Uterus (tissue), 4 donors: ENCODE results near the gene ZNF17. TPM values are rescaled to one million over a fixed set of nuclear protein-coding genes. Genes with fewer than 3 reads are reported as not detected.

Experiments used
- DNase-seq, 2 donors: peaks; one replicate each; pipeline ENCODE4 v3.0.0-alpha.2; 2019 to 2020
- H3K27ac ChIP-seq, 2 donors: fragments of 200-600 bp; sonication (generic); 1 replicate in 1 of 2; 2 replicates in 1 of 2; pipeline ENCODE4 v1.5.1; 2016 to 2018
- H3K27me3 ChIP-seq, 2 donors: fragments of 200-600 bp; sonication (generic); one replicate each; pipeline ENCODE4 v1.5.1; 2018 to 2019; ENCODE audit warnings: control low read depth in 1 of 2
- H3K36me3 ChIP-seq, 2 donors: fragments of 200-600 bp; sonication (generic); one replicate each; pipeline ENCODE4 v1.5.1; 2019; ENCODE audit warnings: control low read depth in 1 of 2
- H3K4me1 ChIP-seq, 2 donors: fragments of 200-600 bp; sonication (generic); one replicate each; pipeline ENCODE4 v1.5.1; 2018 to 2019; ENCODE audit warnings: control low read depth in 1 of 2
- H3K4me3 ChIP-seq, 2 donors: fragments of 200-600 bp; sonication (generic); 1 replicate in 1 of 2; 2 replicates in 1 of 2; pipeline ENCODE4 v1.5.1; 2018 to 2019; ENCODE audit warnings: mild to moderate bottlenecking in 1 of 2
- H3K9me3 ChIP-seq, 2 donors: fragments of 200-600 bp; sonication (generic); one replicate each; pipeline ENCODE4 v1.5.1; 2019; ENCODE audit warnings: control low read depth in 1 of 2
- CTCF ChIP-seq, 4 experiments: fragments of 200-600 bp in 2 of 4; fragments of 450-650 bp in 2 of 4; sonication (generic) in 2 of 4; IDR thresholded peaks; one replicate each; pipeline ENCODE4 v1.5.1; 2016 to 2019; ENCODE audit warnings: antibody characterized with exemption in 4 of 4, mild to moderate bottlenecking in 2 of 4, moderate library complexity in 1 of 4
- POLR2A ChIP-seq, 2 donors: fragments of 450-650 bp; IDR thresholded peaks; one replicate each; pipeline ENCODE4 v1.6.1; 2016; ENCODE audit warnings: antibody characterized with exemption in 2 of 2, mild to moderate bottlenecking in 1 of 2, moderate library complexity in 1 of 2
- intact Hi-C: fragments of 100-400 bp; cut with DNase I; formaldehyde crosslinking; loops from one replicate; pipeline ENCODE4 v1.15.1; 2023; ENCODE audit warnings: low total_unique reads
- small RNA-seq: library from RNA; depleted of rRNA; stranded (forward); fragments of <200 nt; gene quantifications from one replicate; pipeline ENCODE3, GENCODE V24; 2016
- total RNA-seq, 4 donors: library from RNA; depleted of rRNA in 3 of 4; stranded (reverse); fragments of >200 nt in 3 of 4; gene quantifications; one replicate each; pipeline versions ENCODE4 v1.1.0 to v1.2.4, GENCODE V29; 2014 to 2023
- donor health status: DM: yes; HTN: yes; CAD: no.

Gene ZNF17
- total RNA-seq, 4 donors from 2014 or later, result 14.9 to 41.6 (median 18.9) TPM

DNA sequence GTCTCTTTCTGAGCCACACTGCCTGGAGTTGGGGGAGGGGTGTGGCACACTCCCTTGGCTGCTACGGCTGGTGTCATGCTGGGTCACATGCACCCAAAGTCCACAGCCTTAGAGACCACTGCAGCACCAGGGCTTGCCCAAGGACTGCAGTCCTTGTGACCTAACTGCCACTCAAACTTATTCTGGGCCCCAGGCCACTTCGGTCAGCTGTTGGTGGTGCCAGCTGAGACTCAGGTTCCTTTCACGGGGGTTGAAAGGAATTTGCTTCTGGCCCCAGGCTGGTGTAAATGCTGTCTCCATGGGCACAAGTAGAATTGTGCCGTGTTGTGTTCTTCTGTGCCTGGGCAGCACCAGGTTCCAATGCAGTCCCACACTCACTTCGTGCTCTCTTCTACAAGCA lies 55.5 kb downstream of the ZNF17 start:
- TF ChIP-seq CTCF (IDR thresholded peaks at IDR 0.05) (no peak), POLR2A (IDR thresholded peaks at IDR 0.05) (no peak)

More for the DNA sequence above, 55.5 kb downstream of the ZNF17 start:
- H3K27me3 ChIP-seq, result no peaks in the 10 kb centered on the region
- no peaks in the 10 kb centered on the region for H3K4me1 ChIP-seq
- intact Hi-C loops, result no loop called here
- H3K9me3 ChIP-seq, result peaks cover 2 to 65% of the 10 kb centered on the region in 2 donors
- H3K36me3 ChIP-seq, result no peaks in the 10 kb centered on the region
- no peak overlapping the region for H3K27ac ChIP-seq
- no peak overlapping the region for H3K4me3 ChIP-seq
- DNase-seq, result no peak

Small RNAs within 50 kb of the gene (small RNA-seq; reads per million reads assigned to genes)
- not detected for gene VN1R107P

Other genes with a start within 250 kb of the ZNF17 start
- gene DUXA, start 243.7 kb upstream of the ZNF17 start, total RNA-seq, result not detected
- 100 to 1,000 TPM in 1 of 4 donors, 10 to 100 TPM in 3; 16.8 to 109 (median 44.0) TPM for gene ZNF264, start 219.7 kb upstream of the ZNF17 start, total RNA-seq
- gene AURKC, start 180.1 kb upstream of the ZNF17 start, total RNA-seq, result 1 to 10 TPM in 1 of 4 donors, not detected in 3; 1.5 TPM
- gene ZNF805, start 170.5 kb upstream of the ZNF17 start, total RNA-seq, result 10 to 100 TPM in 3 of 4 donors, 1 to 10 TPM in 1; 2.1 to 65.3 (median 18.9) TPM
- 100 to 1,000 TPM in 1 of 4 donors, 10 to 100 TPM in 3; 43.2 to 204 (median 68.7) TPM for gene ZNF460, start 130.7 kb upstream of the ZNF17 start, total RNA-seq
- 10 to 100 TPM in 2 of 4 donors, 1 to 10 TPM in 2; 5.9 to 31.2 (median 10.2) TPM for gene ZNF543, start 90.7 kb upstream of the ZNF17 start, total RNA-seq
- gene ZNF304, start 59.9 kb upstream of the ZNF17 start, total RNA-seq, result 10 to 100 TPM in 2 of 4 donors, 1 to 10 TPM in 2; 4.1 to 25.0 (median 8.3) TPM
- 10 to 100 TPM in 2 of 4 donors, 1 to 10 TPM in 1, not detected in 1; 2.0 to 21.0 (median 10.6) TPM for gene TRAPPC2B, start 47.6 kb upstream of the ZNF17 start, total RNA-seq
- gene ZNF547, start 47.6 kb upstream of the ZNF17 start, total RNA-seq, result 1 to 10 TPM in 2 of 4 donors, not detected in 2; 2.1 to 5.7 TPM
- 10 to 100 TPM; 12.6 to 77.9 (median 53.1) TPM for gene ZNF548, start 21.3 kb upstream of the ZNF17 start, total RNA-seq
- gene ZNF749, start 24.2 kb downstream of the ZNF17 start, total RNA-seq, result 10 to 100 TPM in 3 of 4 donors, under 1 TPM in 1; 0.88 to 31.1 (median 11.6) TPM
- 1 to 10 TPM in 2 of 4 donors, under 1 TPM in 1, not detected in 1; under 0.01 to 2.2 (median 2.0) TPM for gene VN1R1, start 46.0 kb downstream of the ZNF17 start, total RNA-seq
- gene ZNF772, start 66.4 kb downstream of the ZNF17 start, total RNA-seq, result 10 to 100 TPM in 3 of 4 donors, 1 to 10 TPM in 1; 7.2 to 48.0 (median 12.6) TPM
- 10 to 100 TPM in 3 of 4 donors, 1 to 10 TPM in 1; 2.6 to 69.4 (median 16.9) TPM for gene ZNF419, start 76.6 kb downstream of the ZNF17 start, total RNA-seq
- 10 to 100 TPM in 3 of 4 donors, 1 to 10 TPM in 1; 2.9 to 34.3 (median 17.0) TPM for gene ZNF773, start 88.8 kb downstream of the ZNF17 start, total RNA-seq
- gene ZNF549, start 116.2 kb downstream of the ZNF17 start, total RNA-seq, result 10 to 100 TPM in 2 of 4 donors, 1 to 10 TPM in 2; 8.2 to 38.9 (median 14.2) TPM
- 10 to 100 TPM in 1 of 4 donors, 1 to 10 TPM in 3; 4.4 to 25.6 (median 6.9) TPM for gene ZNF550, start 148.7 kb downstream of the ZNF17 start, total RNA-seq
- 10 to 100 TPM in 1 of 4 donors, 1 to 10 TPM in 2, under 1 TPM in 1; 0.26 to 11.9 (median 5.7) TPM for gene ZNF416, start 167.8 kb downstream of the ZNF17 start, total RNA-seq
- 10 to 100 TPM in 2 of 4 donors, 1 to 10 TPM in 2; 6.8 to 26.5 (median 11.0) TPM for gene ZIK1, start 173.0 kb downstream of the ZNF17 start, total RNA-seq
- 10 to 100 TPM in 1 of 4 donors, 1 to 10 TPM in 2, under 1 TPM in 1; 0.29 to 33.0 (median 4.7) TPM for gene ZNF530, start 188.7 kb downstream of the ZNF17 start, total RNA-seq
- gene ZNF134, start 203.1 kb downstream of the ZNF17 start, total RNA-seq, result 10 to 100 TPM in 3 of 4 donors, 1 to 10 TPM in 1; 1.5 to 60.1 (median 16.5) TPM
- 100 to 1,000 TPM in 1 of 4 donors, 10 to 100 TPM in 2, 1 to 10 TPM in 1; 9.4 to 115 (median 20.7) TPM for gene ZNF211, start 222.0 kb downstream of the ZNF17 start, total RNA-seq